22Rv1 (cell line): ENCODE results near the gene AGRN.

Experiments used
- ZFX ChIP-seq: fragments of 450-650 bp; IDR thresholded peaks from 2 replicates; pipeline ENCODE4 v1.6.1; 2017; ENCODE audit warnings: antibody characterized with exemption, borderline replicate concordance
- TF ChIP-seq, protein P1 (sequence below): fragments of 450-650 bp; IDR thresholded peaks from 2 replicates; pipeline ENCODE4 v1.5.1; 2017; ENCODE audit warnings: mild to moderate bottlenecking

DNA sequence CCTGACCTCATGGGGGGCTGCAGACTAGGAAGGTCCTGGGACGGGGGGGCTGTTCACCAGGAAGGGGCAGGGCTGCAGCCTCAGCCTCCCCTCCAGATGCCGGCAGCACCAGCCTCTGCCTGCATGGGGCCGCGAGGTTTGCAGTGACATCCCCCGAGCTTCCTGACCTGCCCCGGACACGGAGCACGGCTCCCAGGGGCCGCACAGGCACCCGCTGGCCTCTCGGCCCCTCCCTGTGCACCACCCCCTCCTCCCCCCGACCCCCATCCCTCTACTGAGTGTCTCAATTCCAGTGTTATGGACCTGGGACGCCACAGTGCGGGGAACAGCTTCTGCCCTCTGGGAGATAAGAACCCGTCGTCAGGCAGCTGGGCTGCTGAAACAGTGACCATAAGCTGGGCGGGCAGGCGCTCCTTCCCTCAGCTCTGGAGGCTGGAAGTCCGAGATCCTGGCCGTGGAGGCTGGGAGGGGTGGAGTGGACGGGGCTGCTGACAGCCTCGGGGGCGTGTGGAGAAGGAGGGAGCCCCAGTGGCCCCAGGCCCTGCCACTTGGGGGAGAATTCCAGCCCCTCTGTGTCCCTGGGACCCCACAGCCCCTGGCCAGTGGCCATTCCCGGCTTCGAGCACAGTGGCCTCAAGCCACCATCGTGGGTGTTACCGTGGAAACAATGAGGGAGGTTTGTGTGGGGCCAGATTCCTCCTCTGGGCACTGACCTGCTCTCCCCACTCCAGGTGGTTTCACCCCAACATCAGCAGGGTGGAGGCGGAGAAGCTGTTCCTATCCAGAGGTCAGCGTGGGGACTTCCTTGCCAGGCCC is 42.6 kb downstream of the AGRN start:
- TF ChIP-seq, protein P1, sequence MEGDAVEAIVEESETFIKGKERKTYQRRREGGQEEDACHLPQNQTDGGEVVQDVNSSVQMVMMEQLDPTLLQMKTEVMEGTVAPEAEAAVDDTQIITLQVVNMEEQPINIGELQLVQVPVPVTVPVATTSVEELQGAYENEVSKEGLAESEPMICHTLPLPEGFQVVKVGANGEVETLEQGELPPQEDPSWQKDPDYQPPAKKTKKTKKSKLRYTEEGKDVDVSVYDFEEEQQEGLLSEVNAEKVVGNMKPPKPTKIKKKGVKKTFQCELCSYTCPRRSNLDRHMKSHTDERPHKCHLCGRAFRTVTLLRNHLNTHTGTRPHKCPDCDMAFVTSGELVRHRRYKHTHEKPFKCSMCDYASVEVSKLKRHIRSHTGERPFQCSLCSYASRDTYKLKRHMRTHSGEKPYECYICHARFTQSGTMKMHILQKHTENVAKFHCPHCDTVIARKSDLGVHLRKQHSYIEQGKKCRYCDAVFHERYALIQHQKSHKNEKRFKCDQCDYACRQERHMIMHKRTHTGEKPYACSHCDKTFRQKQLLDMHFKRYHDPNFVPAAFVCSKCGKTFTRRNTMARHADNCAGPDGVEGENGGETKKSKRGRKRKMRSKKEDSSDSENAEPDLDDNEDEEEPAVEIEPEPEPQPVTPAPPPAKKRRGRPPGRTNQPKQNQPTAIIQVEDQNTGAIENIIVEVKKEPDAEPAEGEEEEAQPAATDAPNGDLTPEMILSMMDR, result no peak
- TF ChIP-seq ZFX, result no peak
